ENCODE measurements around the gene BUD31. TPM values are rescaled to one million over a fixed set of nuclear protein-coding genes. Genes with fewer than 3 reads are reported as not detected.
"Not testable (repeated sequence)": the region's sequence is repeated elsewhere in the genome, so short reads cannot be mapped to it uniquely, and the experiment has no call there.

The BUD31 gene
- polyA plus RNA-seq, 1 experiment: 82.3 TPM

GRCh38 chr7:99386584-99387238, 22.1 kb upstream of the BUD31 start:
- Histone ChIP-seq H3K27me3 (ENCODE audit: control insufficient read depth, insufficient read depth, low read length) (no peaks in the 10 kb centered on the region), H3K9me3 (ENCODE audit: control insufficient read depth, insufficient read depth, low read length) (no peaks in the 10 kb centered on the region), H3K27ac (ENCODE audit: low read depth, low read length) (no peak overlapping the region), H3K4me3 (ENCODE audit: low read depth, low read length) (no peak overlapping the region)
- ChIA-PET CTCF (no interaction called here), POLR2A (no interaction called here)
- TF ChIP-seq CTCF (IDR thresholded peaks at IDR 0.05; ENCODE audit: low read depth, low read length): 0 out of 2 replicates have a peak, but pooled peaks have one; percentile 30
- no peak for DNase-seq (ENCODE audit: low read depth, low spot score)

- H3K27me3 ChIP-seq (ENCODE audit: control insufficient read depth, insufficient read depth, low read length); POLR2A ChIA-PET; H3K27ac ChIP-seq (ENCODE audit: low read depth, low read length); CTCF ChIA-PET; H3K4me3 ChIP-seq (ENCODE audit: low read depth, low read length); DNase-seq (ENCODE audit: low read depth, low spot score); H3K9me3 ChIP-seq (ENCODE audit: control insufficient read depth, insufficient read depth, low read length): not testable (repeated sequence)
These were observed 21.5 kb upstream of the BUD31 start for GRCh38 chr7:99387239-99387635.

GRCh38 chr7:99387912-99388311, 20.9 kb upstream of the BUD31 start:
- DNase-seq (ENCODE audit: low read depth, low spot score): no peak
- no peak for TF ChIP-seq CTCF (IDR thresholded peaks at IDR 0.05; ENCODE audit: low read depth, low read length)
- H3K9me3 ChIP-seq (ENCODE audit: control insufficient read depth, insufficient read depth, low read length): no peaks in the 10 kb centered on the region; the same call in 1 of the 2 replicates
- H3K27ac ChIP-seq (ENCODE audit: low read depth, low read length): no peak overlapping the region
- no peak overlapping the region for H3K4me3 ChIP-seq (ENCODE audit: low read depth, low read length)
- POLR2A ChIA-PET: no interaction called here
- CTCF ChIA-PET: no interaction called here
- no peaks in the 10 kb centered on the region for H3K27me3 ChIP-seq (ENCODE audit: control insufficient read depth, insufficient read depth, low read length)

GRCh38 chr7:99389772-99390171, 19.0 kb upstream of the BUD31 start:
- no peaks in the 10 kb centered on the region; the same call in 1 of the 2 replicates for H3K9me3 ChIP-seq (ENCODE audit: control insufficient read depth, insufficient read depth, low read length)
- no peak overlapping the region for H3K27ac ChIP-seq (ENCODE audit: low read depth, low read length)
- H3K4me3 ChIP-seq (ENCODE audit: low read depth, low read length): no peak overlapping the region
- no peak for TF ChIP-seq CTCF (IDR thresholded peaks at IDR 0.05; ENCODE audit: low read depth, low read length)
- ChIA-PET POLR2A (no interaction called here), CTCF (no interaction called here)
- H3K27me3 ChIP-seq (ENCODE audit: control insufficient read depth, insufficient read depth, low read length): no peaks in the 10 kb centered on the region
- no peak for DNase-seq (ENCODE audit: low read depth, low spot score)

- Histone ChIP-seq H3K9me3 (ENCODE audit: control insufficient read depth, insufficient read depth, low read length) (no peaks in the 10 kb centered on the region; the same call in 1 of the 2 replicates), H3K27ac (ENCODE audit: low read depth, low read length) (no peak overlapping the region), H3K27me3 (ENCODE audit: control insufficient read depth, insufficient read depth, low read length) (no peaks in the 10 kb centered on the region), H3K4me3 (ENCODE audit: low read depth, low read length) (no peak overlapping the region)
- ChIA-PET CTCF (no interaction called here), POLR2A (interaction anchor here (1.0 to 1.1 kb wide), 2 partner anchors 17 to 18 kb away, joined by 5 to 6 read pairs; partner anchors contain the start of genes ARPC1B, BUD31 and PDAP1)
- no peak for DNase-seq (ENCODE audit: low read depth, low spot score)
- no peak for TF ChIP-seq CTCF (IDR thresholded peaks at IDR 0.05; ENCODE audit: low read depth, low read length)
These were observed 17.7 kb upstream of the BUD31 start for GRCh38 chr7:99390941-99391602.
